Hematopoietic multipotent progenitor cell treated with erythropoietin and hydrocortisone succinate and interleukin-3 and kit ligand, for 6 days (in vitro differentiated cells): ENCODE data around the gene PALLD.
"Not testable (repeated sequence)": the region's sequence is repeated elsewhere in the genome, so short reads cannot be mapped to it uniquely, and the experiment has no call there.

ENCODE experiments used
- DNase-seq: peaks from one replicate; pipeline ENCODE4 v3.0.0-alpha.2; 2015

Gene PALLD

GRCh38 chr4:168715896-168716295 lies 219.0 kb downstream of the PALLD start:
- no peak for DNase-seq

GRCh38 chr4:168716406-168717129 lies 219.7 kb downstream of the PALLD start:
- no peak for DNase-seq

- DNase-seq, result no peak
Observed at GRCh38 chr4:168717847-168718246, 221.0 kb downstream of the PALLD start.

GRCh38 chr4:168719725-168720124 lies 222.9 kb downstream of the PALLD start:
- no peak for DNase-seq

- peak; percentile 6 for DNase-seq
Observed at GRCh38 chr4:168720396-168720900, 223.6 kb downstream of the PALLD start.

- no peak for DNase-seq
Observed at GRCh38 chr4:168722391-168722790, 225.5 kb downstream of the PALLD start.

- peak; percentile 5 for DNase-seq
Observed at GRCh38 chr4:168723020-168723419, 226.2 kb downstream of the PALLD start.

- no peak for DNase-seq
Observed at GRCh38 chr4:168723569-168723968, 226.7 kb downstream of the PALLD start.

GRCh38 chr4:168724243-168724642 lies 227.4 kb downstream of the PALLD start:
- no peak for DNase-seq

GRCh38 chr4:168724686-168725411 lies 228.0 kb downstream of the PALLD start:
- DNase-seq, result no peak

- DNase-seq, result no peak
Observed at GRCh38 chr4:168725930-168726329, 229.1 kb downstream of the PALLD start.

GRCh38 chr4:168727181-168727580 lies 230.3 kb downstream of the PALLD start:
- not testable (repeated sequence) for DNase-seq

GRCh38 chr4:168731006-168731636 lies 234.3 kb downstream of the PALLD start:
- DNase-seq, result no peak

GRCh38 chr4:168731706-168732414 lies 235.0 kb downstream of the PALLD start:
- peak; percentile 11 for DNase-seq

GRCh38 chr4:168732714-168733113 lies 235.9 kb downstream of the PALLD start:
- no peak for DNase-seq

- DNase-seq, result no peak
Observed at GRCh38 chr4:168734703-168735678, 238.1 kb downstream of the PALLD start.

- no peak for DNase-seq
Observed at GRCh38 chr4:168735735-168736134, 238.9 kb downstream of the PALLD start.

GRCh38 chr4:168736860-168737805 lies 240.3 kb downstream of the PALLD start:
- DNase-seq, result no peak

GRCh38 chr4:168737806-168738172 lies 240.9 kb downstream of the PALLD start:
- no peak for DNase-seq

GRCh38 chr4:168739886-168740285 lies 243.0 kb downstream of the PALLD start:
- DNase-seq, result no peak

GRCh38 chr4:168740691-168741090 lies 243.8 kb downstream of the PALLD start:
- no peak for DNase-seq
